Ectodermal cell (in vitro differentiated cells): ENCODE data around the gene BAHD1.

Experiments used
- H3K27ac ChIP-seq: 2 replicates; pipeline ENCODE4 v1.7.0; 2013; ENCODE audit warnings: mild to moderate bottlenecking, low read depth, low read length; ENCODE audit not compliant: insufficient read depth, poor library complexity, severe bottlenecking
- H3K27me3 ChIP-seq: 2 replicates; pipeline ENCODE4 v1.7.0; 2013; ENCODE audit warnings: mild to moderate bottlenecking, low read length; ENCODE audit not compliant: insufficient read depth, control insufficient read depth, poor library complexity, severe bottlenecking
- H3K36me3 ChIP-seq: one replicate; pipeline ENCODE4 v1.7.0; 2013; ENCODE audit warnings: low read length; ENCODE audit not compliant: control insufficient read depth, insufficient read depth
- H3K4me1 ChIP-seq: one replicate; pipeline ENCODE4 v1.7.0; 2013; ENCODE audit warnings: low read length; ENCODE audit not compliant: control insufficient read depth, insufficient read depth
- H3K4me3 ChIP-seq: 2 replicates; pipeline ENCODE4 v1.7.0; 2013; ENCODE audit warnings: low read depth, low read length, control low read depth; ENCODE audit not compliant: insufficient read depth
- H3K9me3 ChIP-seq: 2 replicates; pipeline ENCODE4 v1.7.0; 2013; ENCODE audit warnings: mild to moderate bottlenecking, low read length, moderate library complexity; ENCODE audit not compliant: control insufficient read depth
- WGBS, 2 experiments: methylation state at CpG; one replicate each; pipeline ENCODE4 v1.1.7; 2013; ENCODE audit warnings: missing lambda C conversion rate in 2 of 2; 5-methylcytosine and 5-hydroxymethylcytosine counted together

Gene BAHD1

DNA sequence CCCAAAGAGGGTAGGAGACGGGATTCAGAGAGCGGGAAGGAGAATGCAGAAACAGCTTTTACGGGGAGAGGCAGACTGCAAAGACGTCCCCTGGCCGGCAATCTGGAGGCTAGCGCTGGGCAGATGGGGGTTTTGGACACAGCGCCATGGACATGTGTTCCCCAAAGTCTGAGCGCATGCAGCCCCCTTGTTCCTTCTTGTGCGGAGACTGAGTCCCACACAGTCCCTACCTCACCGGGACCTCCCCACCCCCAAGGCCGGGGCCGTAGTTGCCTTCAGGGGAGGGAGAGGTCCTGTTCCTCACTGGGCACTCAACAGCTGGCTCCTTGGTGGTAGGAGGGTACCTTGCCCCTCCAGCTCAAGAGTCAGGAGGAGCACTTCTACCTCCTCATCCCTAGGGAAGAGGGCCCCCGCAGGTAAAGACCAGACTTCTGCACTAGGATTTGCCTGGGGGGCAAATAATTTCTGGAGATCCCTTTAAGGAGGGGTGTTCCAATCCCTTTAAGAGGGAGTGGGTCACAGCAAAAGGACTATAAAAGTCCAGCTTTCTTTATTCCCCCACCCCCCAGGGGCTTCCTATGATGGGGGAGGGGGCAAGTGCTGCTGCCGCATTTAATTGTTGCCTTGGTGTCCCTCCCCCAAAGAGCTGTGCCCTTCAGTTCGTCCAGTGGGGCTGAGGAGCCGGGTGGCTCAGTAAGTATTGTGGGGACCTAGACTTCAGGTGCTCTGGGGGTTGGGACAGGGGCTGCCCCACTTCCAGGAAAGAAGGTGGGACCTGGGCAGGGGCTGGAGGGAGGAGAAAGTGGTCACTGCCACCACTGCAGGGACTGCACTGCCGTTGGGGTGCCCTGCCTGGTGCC is 3.6 kb upstream of the BAHD1 start:
- H3K4me3 ChIP-seq: peak overlapping the region; percentile 49
- peaks cover 81% of the 10 kb centered on the region for H3K27me3 ChIP-seq

GRCh38 chr15:40437752-40438687 is 2.7 kb upstream of the BAHD1 start:
- 21 to 27% methylated on average over 21 of the region's 21 CpGs for WGBS, 2 experiments
- peaks cover 33% of the 10 kb centered on the region for H3K4me1 ChIP-seq
- H3K4me3 ChIP-seq: peak overlapping the region; percentile 49
- peaks cover 77% of the 10 kb centered on the region for H3K27me3 ChIP-seq
- no peaks in the 10 kb centered on the region for H3K9me3 ChIP-seq
- H3K27ac ChIP-seq: no peak overlapping the region
- no peaks in the 10 kb centered on the region for H3K36me3 ChIP-seq

More for the DNA sequence above, 3.6 kb upstream of the BAHD1 start:
- no peak overlapping the region for H3K27ac ChIP-seq
- WGBS, 2 experiments: 2% methylated on average over 15 to 17 of the region's 17 CpGs
- H3K36me3 ChIP-seq: no peaks in the 10 kb centered on the region
- H3K9me3 ChIP-seq: no peaks in the 10 kb centered on the region
- peaks cover 33% of the 10 kb centered on the region for H3K4me1 ChIP-seq

DNA sequence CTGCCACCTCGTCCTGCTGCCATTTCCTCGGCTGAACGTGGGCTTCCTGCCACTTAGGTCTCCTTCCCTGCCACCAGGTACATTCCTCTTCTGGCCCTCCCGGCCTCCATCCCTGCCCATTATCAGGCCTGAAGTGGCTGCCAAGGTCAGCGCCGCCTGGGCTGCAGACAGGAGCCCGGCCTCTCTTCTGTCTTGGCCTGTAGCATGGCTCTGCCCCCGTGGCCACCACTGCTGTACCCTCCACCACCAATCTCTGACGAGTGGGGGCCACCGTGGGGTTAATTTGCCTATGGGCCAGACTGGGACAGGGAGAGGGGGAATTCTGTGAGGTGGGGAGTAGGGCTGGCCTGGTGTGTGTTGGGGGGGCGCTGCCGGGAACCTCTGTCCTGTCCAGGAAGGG is 2.0 kb upstream of the BAHD1 start:
- peak overlapping the region; percentile 42 for H3K4me3 ChIP-seq
- peaks cover 33% of the 10 kb centered on the region for H3K4me1 ChIP-seq
- WGBS, 2 experiments: 40% methylated on average over 12 of the region's 12 CpGs
- H3K27me3 ChIP-seq: peaks cover 70% of the 10 kb centered on the region
- no peaks in the 10 kb centered on the region for H3K36me3 ChIP-seq
- no peaks in the 10 kb centered on the region for H3K9me3 ChIP-seq
- no peak overlapping the region for H3K27ac ChIP-seq

GRCh38 chr15:40439461-40439959 is 1.2 kb upstream of the BAHD1 start:
- H3K36me3 ChIP-seq: no peaks in the 10 kb centered on the region
- no peaks in the 10 kb centered on the region for H3K9me3 ChIP-seq
- peaks cover 62% of the 10 kb centered on the region for H3K27me3 ChIP-seq
- H3K4me1 ChIP-seq: peaks cover 41% of the 10 kb centered on the region
- no peak overlapping the region for H3K27ac ChIP-seq
- H3K4me3 ChIP-seq: peak overlapping the region; percentile 42
- WGBS, 2 experiments: 0% methylated on average over 15 of the region's 15 CpGs

DNA sequence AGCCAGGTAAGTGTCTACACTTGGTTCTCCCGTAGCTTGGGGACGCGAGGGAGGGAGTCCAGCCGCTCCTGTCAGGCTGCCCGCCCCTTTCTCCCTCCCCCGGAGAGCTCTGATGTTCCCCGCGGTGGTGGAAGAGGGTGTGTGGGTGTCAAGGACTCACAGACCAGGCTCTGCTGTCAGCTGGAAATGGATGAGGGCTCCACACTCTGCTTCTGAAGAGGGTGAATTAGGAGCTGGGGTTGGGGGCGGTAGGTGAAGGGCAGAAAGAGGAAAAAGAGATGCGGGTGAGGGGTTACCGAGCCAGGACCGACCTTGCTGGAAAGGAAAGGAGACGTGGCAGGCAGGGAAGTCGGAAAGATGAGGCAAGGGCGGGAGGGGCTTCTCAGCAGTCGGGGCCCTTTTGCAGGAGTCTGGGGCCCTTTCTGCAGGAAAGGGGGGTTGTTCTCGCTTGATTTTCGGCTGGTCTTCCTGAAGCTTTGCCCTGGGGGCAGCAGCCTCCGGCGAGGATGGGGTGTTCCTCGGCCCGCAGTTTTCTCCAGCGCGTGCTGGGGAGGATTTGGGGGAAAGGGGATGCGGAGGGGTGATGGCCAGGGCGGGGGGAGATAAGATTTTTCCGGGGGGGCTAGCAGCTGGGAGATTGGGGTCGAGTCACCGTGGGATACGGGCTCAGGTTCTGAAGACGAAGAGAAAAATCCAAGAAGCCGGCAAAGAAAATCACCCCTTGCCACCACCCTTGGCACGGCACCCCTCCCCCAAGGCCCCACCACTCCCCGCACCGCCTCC is 602 bp upstream of the BAHD1 start:
- Histone ChIP-seq H3K4me1 (peaks cover 46% of the 10 kb centered on the region), H3K27me3 (peaks cover 55% of the 10 kb centered on the region), H3K9me3 (no peaks in the 10 kb centered on the region), H3K27ac (no peak overlapping the region), H3K36me3 (no peaks in the 10 kb centered on the region), H3K4me3 (peak overlapping the region; percentile 42)
- WGBS, 2 experiments: 1% methylated on average over 35 of the region's 35 CpGs

GRCh38 chr15:40441565-40442531 is 1.1 kb downstream of the BAHD1 start:
- Histone ChIP-seq H3K27ac (no peak overlapping the region), H3K9me3 (no peaks in the 10 kb centered on the region), H3K4me1 (peaks cover 45% of the 10 kb centered on the region), H3K36me3 (no peaks in the 10 kb centered on the region), H3K4me3 (peak overlapping the region; percentile 68), H3K27me3 (peaks cover 38% of the 10 kb centered on the region)
- whole genome bisulfite sequencing, 2 experiments: 1% methylated on average over 119 of the region's 119 CpGs

DNA sequence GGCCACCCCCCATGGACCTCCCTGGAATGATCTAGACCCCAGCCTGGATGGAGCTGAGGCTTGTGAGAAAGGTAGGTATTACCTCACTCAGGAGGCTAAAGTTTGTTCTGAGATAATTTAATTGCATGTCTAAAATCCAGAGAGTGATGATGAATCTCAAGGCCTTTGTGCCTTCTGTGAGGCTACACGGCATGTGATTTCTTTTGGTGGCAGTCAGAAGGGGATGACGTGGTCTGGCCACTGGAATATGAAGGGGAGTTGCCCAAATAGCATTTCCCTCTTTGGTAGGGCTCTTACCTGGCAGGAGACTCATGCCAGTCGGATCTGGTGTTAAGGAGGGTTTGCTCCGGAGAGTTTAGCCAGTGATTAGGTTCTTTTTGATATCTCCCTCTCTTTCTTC is 2.5 kb downstream of the BAHD1 start:
- peaks cover 31% of the 10 kb centered on the region for H3K4me1 ChIP-seq
- no peaks in the 10 kb centered on the region for H3K9me3 ChIP-seq
- H3K4me3 ChIP-seq: peak overlapping the region; percentile 1
- H3K36me3 ChIP-seq: no peaks in the 10 kb centered on the region
- 84 to 86% methylated on average over 4 of the region's 4 CpGs for WGBS, 2 experiments
- H3K27me3 ChIP-seq: peaks cover 24% of the 10 kb centered on the region
- no peak overlapping the region for H3K27ac ChIP-seq

DNA sequence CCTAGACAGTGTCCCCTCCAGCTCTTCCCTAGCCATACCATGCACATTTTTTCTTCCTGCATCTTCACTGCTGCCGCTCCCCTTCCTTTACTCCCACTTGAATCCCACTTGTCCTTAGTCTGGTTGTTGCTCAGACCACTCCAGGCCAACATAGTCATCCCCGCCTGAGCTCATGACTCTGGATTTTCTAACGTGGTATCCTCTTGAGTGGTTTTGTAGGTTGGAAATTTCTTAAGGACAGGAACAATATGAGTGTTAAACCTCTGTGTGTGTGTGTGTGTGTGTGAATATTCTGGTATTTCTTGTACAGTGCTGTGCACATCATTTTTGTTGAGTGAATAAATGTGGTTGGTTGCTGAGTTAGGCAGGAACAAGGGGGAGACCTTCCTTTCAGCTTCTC is 3.1 kb downstream of the BAHD1 start:
- Histone ChIP-seq H3K27ac (no peak overlapping the region), H3K9me3 (no peaks in the 10 kb centered on the region), H3K27me3 (peaks cover 18% of the 10 kb centered on the region), H3K4me3 (no peak overlapping the region), H3K4me1 (peaks cover 26% of the 10 kb centered on the region), H3K36me3 (no peaks in the 10 kb centered on the region)
- WGBS, 2 experiments: 80 to 85% methylated on average over 3 of the region's 3 CpGs

DNA sequence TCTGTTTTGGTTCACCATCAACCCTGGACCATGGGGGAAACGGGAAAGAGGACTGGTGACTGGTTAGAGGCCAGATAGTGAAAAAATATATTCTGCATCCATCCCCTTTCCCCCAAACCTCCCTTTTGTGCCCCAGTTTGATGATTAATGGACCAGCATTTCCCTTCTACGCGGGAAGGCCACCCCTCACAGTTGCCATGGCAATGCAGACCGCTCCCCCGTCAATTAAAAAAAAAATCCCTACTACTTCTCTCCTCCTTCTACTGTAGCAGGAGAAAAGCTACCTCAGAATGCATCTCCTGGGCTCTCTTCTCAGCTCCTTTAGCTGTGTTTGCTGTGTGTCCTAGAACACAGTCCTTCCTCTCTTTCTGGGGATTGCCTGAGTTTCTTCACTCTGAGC is 4.0 kb downstream of the BAHD1 start:
- H3K27ac ChIP-seq: no peak overlapping the region
- no peaks in the 10 kb centered on the region for H3K36me3 ChIP-seq
- H3K9me3 ChIP-seq: no peaks in the 10 kb centered on the region
- H3K4me1 ChIP-seq: peaks cover 17% of the 10 kb centered on the region
- peaks cover 9% of the 10 kb centered on the region for H3K27me3 ChIP-seq
- no peak overlapping the region for H3K4me3 ChIP-seq
- WGBS, 2 experiments: 46 to 49% methylated on average over 5 of the region's 5 CpGs
